GM18909 (cell line): ENCODE data around the gene USP48.

Experiments
- ATAC-seq: cut with Tn5 transposase; IDR thresholded peaks from one replicate; pipeline ENCODE4 v1.9.1; 2021; ENCODE audit warnings: mild to moderate bottlenecking; ENCODE audit not compliant: unreplicated experiment, poor library complexity

The USP48 gene

DNA sequence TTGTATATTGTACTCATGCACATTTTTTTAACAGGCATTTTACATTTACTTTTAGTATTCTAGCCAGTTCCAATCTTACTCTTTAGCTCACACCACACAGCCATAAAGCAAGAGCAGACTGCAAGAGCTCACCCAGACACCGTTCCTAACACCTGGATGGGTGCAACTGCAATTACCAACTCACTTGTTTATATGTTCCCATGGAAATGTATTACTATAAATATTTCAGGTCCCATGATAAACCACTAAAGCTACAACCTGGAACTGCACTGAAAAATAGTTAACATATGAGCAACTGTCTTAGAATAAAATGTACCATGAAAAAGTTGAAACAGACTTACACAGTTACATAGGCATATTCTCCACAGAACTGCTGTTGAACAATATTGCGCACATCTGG is 30.8 kb downstream of the USP48 start:
- ATAC-seq, result no peak

DNA sequence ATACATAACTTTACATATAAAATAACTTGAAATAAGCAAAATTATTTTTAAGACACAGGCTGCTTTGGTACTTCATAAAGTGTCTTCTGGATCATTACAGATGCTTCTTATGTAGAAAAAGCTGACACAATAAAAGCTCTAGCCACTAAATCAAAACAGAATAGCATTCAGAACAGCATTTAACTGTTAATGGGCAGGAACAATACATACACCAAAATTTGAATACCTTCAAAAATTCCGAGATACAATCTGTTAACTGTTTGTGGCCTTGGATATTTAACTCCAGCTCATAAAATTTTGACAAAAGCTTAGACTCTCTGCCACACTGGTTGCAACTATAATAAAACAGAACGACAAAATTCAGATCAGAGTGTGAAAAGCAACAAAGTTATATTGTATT is 31.7 kb downstream of the USP48 start:
- no peak for ATAC-seq

DNA sequence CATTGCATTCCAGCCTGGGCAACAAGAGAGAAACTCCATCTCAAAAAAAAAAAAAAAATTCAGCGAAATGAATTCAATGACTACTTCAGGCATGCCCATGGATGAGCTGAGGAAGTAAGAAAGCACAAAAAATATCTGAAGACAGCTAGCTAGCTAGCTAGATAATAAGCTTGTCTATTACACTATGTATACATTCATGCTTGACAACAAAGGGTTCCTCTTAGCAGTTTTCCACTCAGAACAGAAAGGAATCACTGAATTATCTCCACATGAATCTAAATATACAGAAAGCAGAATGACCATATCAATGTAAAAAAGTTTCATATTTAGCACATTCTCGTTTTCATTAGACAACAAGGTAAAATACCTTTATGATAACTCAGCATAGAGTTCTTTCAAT is 32.1 kb downstream of the USP48 start:
- ATAC-seq, result no peak

DNA sequence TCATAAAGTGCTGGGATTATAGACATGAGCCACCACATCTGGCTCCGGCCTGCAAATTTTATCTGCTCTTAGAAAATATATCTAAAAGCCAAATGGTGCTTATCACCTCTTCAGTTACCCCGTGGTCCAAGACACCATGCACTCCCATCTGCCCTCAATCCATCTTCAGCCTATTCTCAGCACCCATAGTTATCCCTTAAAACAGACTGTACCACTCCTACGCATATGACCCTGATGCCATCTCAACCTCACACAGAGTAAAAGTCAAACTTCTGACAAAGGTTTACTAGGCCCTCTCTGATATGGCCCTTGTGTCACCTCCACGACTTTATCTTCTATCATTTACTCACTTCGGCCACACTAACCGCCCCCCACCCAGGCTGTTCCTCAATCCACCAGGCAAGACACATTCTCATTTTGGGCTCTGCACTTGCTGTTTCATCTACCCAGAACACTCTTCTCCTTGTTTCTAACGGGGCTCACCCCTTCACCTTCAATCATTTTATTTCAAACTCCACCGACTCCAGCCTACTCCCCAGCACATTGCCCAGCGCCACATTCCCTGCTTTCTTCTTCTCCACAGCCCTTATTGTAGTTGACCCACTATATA is 33.0 kb downstream of the USP48 start:
- ATAC-seq, result no peak

DNA sequence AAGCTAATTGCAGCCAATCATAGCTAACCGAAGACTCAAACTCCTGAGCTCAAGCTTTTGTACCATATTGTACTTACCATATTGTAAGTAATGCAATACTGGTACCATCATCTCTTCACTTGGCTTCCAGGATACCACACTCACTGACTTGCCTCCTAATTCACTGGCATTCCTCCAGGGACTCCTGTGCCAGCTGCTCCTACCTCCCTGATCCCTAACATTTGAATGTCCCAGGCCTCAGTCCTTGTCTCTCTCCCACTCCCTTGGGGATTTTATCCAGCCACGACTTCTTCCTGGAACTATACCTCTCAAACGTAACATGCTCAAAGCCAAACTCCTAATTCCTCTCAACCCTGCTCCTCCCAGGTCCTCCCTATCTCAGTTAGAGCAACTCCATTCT is 33.8 kb downstream of the USP48 start:
- ATAC-seq, result no peak

DNA sequence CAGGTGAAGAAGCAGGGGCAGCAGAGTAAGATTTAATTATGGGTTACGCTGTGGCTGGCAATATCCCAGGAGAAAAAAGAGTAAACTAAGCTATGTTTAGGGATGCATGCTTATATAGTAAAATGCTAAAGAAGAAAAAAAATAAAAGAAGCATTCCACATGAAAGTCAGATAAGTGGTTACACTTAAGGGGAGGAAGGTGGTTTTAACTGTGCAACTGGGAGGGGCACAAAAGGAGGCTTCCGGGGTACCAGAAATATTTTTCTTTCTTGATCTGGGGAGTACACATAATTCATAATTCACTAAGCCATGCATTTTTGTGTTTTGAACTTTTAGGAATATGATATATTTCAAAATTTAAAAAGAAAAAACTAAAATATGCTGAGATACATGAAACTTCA is 39.5 kb downstream of the USP48 start:
- ATAC-seq, result no peak

DNA sequence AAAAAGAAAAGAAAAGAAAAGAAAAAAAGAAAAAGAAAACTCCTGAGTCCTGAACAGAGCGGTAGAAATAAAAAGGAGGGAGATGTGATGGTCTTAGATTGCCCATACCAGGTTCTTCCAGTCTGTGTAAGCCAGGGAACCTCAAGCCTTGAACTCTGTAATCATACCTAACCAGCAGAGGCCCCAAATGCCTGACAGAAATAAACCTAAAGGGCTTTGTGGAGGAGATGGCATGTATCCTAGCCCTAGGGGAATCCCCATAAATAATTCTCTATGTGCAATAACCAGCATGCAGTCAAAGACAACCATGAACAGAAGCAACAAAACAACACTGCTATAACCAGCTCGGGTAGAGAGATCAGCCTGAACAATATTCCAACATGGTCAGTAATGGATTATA is 40.4 kb downstream of the USP48 start:
- ATAC-seq, result no peak

DNA sequence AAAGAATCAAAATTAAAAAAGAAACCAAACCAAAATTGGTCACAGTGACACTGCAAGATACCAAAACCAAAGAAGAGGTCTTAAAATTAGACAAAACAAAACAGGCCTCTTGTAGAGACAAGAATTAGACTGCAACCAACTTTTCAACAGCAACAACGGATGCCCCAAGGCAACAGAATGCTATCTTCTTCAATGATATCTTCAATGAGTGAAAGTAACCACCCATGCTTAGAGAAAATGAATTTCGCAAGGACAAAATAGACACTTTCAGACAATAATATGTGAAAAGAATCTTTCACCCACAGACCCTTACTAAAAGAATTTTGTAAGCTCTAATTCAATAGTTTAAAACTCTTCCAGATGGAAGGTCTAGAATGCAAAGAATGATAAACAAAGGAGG is 41.7 kb downstream of the USP48 start:
- ATAC-seq, result no peak

DNA sequence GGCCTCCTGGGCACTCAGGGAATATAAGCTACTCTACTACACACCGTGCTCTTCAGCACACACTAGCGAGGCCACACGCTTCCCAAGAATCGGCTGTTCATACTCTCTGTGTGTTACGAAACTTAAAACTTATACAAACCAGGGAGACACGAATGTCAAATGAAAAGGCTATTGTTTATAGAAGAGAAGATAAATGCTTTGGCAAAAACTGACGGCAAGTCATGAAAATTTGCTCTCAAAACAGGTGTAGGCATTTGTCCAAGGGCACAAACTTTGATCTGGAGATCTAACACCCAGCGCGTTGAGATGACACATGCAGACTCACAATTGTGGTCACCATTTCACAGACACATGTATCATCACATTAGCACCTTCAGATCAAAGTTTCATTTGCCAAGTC is 46.1 kb downstream of the USP48 start:
- ATAC-seq, result no peak

DNA sequence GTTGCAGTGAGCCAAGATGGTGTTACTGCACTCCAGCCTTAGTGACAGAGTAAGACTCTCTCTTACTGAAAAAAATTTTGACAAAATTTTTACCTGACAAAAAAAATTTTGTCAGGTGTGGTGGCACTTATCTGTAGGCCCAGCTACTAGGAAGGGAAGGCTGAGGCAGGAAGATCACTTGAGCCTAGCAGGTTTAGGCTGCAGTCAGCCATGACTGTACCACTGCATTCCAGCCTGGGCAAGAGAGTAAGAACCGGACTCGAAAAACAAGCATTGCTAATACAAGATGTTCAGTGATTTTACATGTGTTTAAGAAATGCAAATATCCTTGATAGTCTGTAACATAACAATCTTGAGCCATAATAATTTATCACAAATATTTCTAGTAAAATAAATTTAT is 46.9 kb downstream of the USP48 start:
- no peak for ATAC-seq

DNA sequence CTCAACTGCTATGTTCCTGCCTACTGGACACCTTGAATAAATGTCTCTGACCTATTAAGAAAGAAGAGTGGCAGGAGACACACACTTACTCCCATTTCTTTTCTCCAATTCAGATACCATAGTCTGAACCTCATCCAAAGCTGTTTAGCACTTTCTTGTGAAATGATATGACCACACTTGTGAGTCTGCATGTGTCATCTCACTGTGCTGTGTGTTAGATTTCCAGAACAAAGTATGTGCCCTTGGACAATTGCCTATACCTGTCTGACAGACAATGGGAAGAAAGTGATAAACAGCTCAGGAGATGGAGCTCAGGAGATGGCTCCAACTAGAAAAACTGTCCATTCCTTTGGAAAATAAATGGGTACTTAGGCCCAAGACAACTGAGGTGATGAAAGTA is 48.4 kb downstream of the USP48 start:
- ATAC-seq, result no peak

DNA sequence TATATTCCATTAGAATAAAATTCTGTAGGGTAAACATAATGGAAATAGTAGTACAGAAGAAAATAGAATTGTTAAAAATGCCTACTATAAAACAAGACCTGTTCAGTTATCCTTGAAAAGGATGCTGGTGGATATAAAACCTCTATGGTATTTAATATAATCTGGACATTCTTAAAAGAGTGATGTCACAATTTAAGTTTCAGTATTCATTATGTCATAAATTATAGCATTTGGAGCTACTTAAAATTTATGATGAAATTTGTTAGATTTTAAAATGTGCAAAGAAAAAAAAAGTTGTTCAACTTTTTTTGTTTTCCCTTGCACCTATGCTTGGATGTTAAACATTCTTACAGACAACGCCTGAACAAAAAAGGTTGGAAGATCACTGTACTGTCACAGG is 50.3 kb downstream of the USP48 start:
- ATAC-seq, result no peak

DNA sequence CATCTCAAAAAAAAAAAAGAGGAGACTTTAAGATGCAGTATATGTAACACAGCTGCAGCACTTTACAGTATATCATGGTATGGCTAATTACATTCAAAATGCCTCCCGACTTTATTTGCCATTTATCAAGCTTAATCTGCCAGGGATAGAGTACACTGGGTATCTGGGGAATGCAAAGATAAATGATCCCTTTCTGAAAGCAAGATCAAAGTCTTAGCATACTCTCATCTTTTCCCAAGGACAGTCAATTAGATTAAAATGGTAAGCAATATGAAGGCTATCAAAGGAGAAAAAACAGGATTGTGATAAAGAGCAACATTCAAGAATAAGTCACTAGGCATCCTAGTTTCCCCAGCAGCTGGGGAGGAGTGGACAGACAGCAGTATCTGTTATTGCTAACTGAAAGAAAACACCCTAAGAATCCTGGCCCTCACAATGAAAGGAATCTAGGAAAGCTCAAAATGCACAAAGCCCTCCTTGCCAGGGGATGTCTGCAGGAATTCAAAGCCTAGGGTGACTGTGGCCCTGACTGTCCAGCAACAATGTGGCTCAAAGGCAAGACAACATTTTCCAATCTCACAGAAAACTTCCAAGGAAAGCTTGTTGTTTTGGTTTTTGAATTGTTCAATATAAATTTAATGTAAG is 57.1 kb downstream of the USP48 start:
- no peak for ATAC-seq

DNA sequence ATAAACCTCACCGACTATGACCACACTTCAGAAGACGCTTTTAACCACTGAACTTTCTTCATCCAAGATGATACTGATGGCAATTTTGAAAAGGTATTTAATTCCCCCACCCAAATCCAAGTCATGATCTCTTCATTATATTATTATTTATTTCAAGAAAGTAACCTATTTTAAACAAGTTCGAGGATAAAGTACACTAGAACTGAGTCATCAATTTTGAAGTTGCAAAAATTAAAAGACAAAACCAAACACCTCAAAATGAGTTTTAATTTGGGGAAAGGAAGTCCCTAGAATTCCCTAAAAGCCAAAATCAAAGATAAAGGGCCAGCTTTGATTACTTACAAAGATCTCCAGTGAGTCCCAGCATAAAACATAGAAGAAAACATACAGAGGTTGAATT is 58.4 kb downstream of the USP48 start:
- ATAC-seq, result no peak

DNA sequence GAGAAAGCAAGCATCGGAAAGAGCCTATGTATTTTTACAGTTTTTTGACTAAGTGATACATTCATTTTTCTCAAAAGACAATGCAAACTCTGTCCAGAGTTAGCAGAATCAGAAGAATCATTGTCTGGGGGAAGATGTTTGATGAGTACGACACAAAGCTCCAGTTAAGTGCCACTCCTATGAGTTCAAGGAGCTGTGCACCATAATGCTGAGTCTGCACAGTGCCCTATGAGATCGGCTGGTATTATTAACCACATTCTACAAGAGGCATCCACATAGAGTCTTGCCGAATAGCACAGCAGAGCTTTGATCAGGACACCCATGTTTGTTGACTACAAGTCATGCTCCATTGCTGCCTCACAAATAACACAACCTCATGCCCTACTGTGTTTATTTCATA is 58.9 kb downstream of the USP48 start:
- no peak for ATAC-seq

DNA sequence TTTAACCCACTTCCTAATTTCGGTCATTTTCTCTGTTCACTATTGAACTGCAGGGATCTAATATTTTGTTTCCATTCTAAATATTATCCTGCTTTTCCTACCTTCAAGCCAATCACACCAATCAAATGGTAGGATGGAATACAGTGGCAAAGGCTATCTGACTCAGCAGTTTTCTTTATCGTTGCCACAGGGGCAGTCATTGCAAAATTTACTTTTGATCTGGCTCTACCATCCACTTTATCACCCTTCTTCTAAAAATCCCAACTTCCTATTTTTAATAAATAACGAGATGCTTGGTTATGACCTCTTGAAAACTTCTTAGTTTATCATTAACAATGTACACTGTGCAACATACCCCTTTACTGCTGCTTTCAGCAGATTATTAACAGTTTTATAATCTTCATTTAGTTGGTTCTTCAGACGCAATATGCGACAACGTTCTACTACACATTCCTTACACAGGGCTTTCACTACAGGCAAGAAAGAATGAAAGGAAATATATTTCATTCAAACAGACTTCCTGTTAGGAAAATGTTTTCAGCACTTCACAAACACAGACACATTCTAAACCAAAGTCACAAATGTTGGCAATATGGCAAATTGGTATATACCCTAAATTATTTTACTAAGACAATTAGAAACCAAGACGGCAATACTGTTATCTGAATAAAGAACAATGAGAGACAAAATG is 61.5 kb downstream of the USP48 start:
- no peak for ATAC-seq

DNA sequence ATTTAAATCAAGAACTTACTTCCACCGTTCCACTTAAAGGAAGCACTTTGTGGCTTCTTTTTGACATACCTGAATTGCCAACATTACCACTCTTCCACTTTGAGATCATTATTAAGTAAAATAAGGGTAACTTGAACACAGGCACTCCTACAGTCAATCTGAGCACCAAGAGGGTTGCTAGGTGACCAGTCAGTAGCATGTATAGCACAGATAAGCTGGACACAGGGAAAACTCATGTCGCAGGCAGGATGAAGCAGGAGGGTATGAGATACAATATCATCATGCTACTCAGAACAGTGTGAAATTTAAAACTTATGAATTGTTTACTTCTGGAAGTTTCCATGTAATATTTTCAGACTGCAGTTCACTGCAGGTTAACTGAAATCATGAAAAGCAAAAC is 66.8 kb downstream of the USP48 start:
- no peak for ATAC-seq

DNA sequence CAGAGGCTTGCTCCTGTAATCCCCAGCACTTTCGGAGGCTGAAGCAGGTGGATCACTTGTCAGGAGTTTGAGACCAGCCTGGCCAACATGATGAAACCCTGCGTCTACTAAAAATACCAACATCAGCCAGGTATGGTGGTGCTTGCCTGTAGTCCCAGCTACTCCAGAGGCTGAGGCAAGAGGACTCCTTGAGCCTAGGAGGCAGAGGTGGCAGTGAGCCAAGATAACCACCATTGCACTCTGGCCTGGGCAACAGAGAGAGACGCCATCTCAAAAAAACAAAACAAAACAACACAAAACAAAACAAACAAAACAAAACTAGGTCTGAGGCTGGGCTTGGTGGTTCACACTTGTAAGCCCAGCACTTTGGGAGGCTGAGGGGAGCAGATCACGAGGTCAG is 75.1 kb downstream of the USP48 start:
- no peak for ATAC-seq

DNA sequence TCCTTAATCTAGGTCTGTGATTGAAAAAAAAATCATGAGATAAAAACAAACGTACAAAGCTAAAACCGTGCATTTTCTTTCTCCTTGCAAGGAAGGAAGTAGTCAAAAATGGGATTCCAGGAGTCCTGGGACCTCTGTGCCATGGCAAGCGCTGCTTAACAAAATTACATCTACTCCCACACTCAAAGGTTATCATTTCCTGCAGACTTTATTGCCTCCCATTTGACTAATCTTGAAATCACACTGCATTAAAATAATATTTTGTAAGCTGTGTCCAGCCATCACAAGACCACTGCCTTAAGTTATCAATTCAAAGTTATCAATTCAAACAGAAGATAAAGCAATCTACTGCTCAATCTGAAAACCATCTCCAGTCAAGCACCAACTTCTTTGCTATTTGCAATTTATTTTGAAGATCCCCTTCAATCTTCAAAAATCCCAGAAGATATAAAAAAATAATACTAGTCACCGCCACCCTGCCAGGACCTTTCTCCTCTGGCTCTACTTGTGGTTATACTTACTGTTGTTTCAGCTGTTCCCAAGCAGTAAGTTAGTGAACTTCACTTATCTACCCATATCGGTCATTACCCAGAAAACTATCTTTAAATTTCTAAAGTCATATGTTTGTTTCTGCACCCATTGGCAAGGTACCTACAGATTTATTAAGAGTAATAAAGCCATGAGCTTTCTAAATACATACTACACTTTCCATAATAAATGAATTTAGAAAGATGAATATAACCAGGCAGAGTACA is 75.7 kb downstream of the USP48 start:
- ATAC-seq, result no peak

DNA sequence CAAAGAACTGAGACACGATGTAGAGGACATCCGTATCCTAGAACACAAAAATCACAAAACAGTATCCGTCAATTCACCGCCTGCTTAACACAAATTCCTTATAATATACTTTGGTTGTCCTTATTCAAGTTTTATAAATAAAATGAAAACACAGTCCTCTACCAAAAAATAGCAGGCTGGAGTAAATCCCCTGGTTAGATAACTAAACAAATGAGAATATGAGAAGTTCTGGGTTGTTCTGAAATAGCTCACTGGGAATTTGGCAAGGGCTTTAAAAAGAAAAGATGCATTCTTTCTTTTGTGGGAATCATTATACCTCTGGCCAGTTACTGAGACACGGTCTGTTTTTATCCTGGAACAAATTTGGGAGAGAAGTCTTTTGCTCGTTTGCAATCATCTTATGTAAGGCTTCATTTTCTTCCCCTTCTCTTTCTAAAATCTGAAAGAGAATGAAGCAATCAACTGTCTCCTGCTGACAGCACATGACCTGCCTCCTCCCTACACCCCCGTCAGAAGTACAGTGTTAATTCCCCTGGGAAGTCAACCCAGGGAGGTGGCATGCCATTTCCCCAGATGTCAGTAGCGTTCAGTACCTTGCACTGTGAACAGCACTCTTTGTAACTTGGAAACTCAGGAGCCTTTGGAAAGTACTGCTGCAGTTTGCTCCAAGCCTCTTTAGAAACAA is 76.7 kb downstream of the USP48 start:
- no peak for ATAC-seq
